HepG2 (cell line): ENCODE measurements around the gene AARS2. TPM values are rescaled to one million over a fixed set of nuclear protein-coding genes. Genes with fewer than 3 reads are reported as not detected.

ENCODE experiments used
- AHR ChIP-seq: IDR thresholded peaks from 2 replicates; pipeline ENCODE4 v1.6.1; 2018; ENCODE audit warnings: missing genetic modification reagents, missing compliant biosample characterization
- CEBPB ChIP-seq: IDR thresholded peaks from 2 replicates; pipeline ENCODE4 v1.6.1; 2011; ENCODE audit warnings: low read depth, low read length, improper control_type of control experiment, borderline replicate concordance
- CREB1 ChIP-seq, 2 experiments: fragments of 450-650 bp in 1 of 2; IDR thresholded peaks; 2 replicates each; pipeline ENCODE4 v1.6.1; 2016 to 2017; ENCODE audit warnings: control low read depth in 1 of 2, mild to moderate bottlenecking in 1 of 2, missing compliant biosample characterization in 1 of 2, missing genetic modification characterization in 1 of 2
- DNMT3B ChIP-seq: conservative IDR thresholded peaks from 2 replicates; pipeline ENCODE4 v1.6.1; 2016; ENCODE audit warnings: missing biosample characterization, control low read depth
- ETV6 ChIP-seq: sonication (generic); formaldehyde crosslinking; conservative IDR thresholded peaks from 2 replicates; pipeline ENCODE4 v1.4.0; 2020; ENCODE audit warnings: missing genetic modification reagents
- MEIS1 ChIP-seq: sonication (generic); formaldehyde crosslinking; IDR thresholded peaks from 2 replicates; pipeline ENCODE4 v1.9.0; 2021; ENCODE audit warnings: mild to moderate bottlenecking, missing genetic modification reagents, moderate library complexity, borderline replicate concordance
- PITX1 ChIP-seq: sonication (generic); formaldehyde crosslinking; IDR thresholded peaks from 2 replicates; pipeline ENCODE4 v1.5.1; 2020; ENCODE audit warnings: mild to moderate bottlenecking, missing genetic modification reagents
- RORA ChIP-seq: sonication (generic); formaldehyde crosslinking; IDR thresholded peaks from 2 replicates; pipeline ENCODE4 v1.5.0; 2020; ENCODE audit warnings: mild to moderate bottlenecking, missing genetic modification reagents, moderate library complexity
- SP140L ChIP-seq: sonication (generic); formaldehyde crosslinking; IDR thresholded peaks from 2 replicates; pipeline ENCODE4 v1.4.0; 2020; ENCODE audit warnings: missing genetic modification reagents, borderline replicate concordance
- TCF7 ChIP-seq: sonication (generic); IDR thresholded peaks from 2 replicates; pipeline ENCODE4 v1.6.1; 2016; ENCODE audit warnings: antibody characterized with exemption, low read depth
- TP53 ChIP-seq: sonication (generic); formaldehyde crosslinking; conservative IDR thresholded peaks from 2 replicates; pipeline ENCODE4 v1.4.0; 2020; ENCODE audit warnings: missing genetic modification reagents
- ZNF12 ChIP-seq: sonication (generic); formaldehyde crosslinking; IDR thresholded peaks from 2 replicates; pipeline ENCODE4 v1.5.0; 2020; ENCODE audit warnings: missing genetic modification reagents
- ZNF430 ChIP-seq: sonication (generic); formaldehyde crosslinking; IDR thresholded peaks from 2 replicates; pipeline ENCODE4 v1.9.0; 2021; ENCODE audit warnings: mild to moderate bottlenecking, missing genetic modification reagents
- polyA plus RNA-seq, 8 experiments: library from polyadenylated mRNA; depleted of rRNA in 3 of 8; stranded (reverse) in 7 of 8; unstranded in 1 of 8; fragments of >200 nt; fragmentation: Illumina TruSeq in 4 of 8; extraction: Trizol in 4 of 8; gene quantifications; 2 replicates each; pipeline versions ENCODE4 v1.2.1 to v1.2.3, GENCODE V29; 2011 to 2016; ENCODE audit warnings: low read depth in 4 of 8, missing spikeins in 1 of 8, mixed read lengths in 1 of 8; ENCODE audit not compliant: insufficient read depth in 1 of 8
- total RNA-seq, 5 experiments: library from RNA; depleted of rRNA; stranded (reverse); fragments of >200 nt; fragmentation: Illumina TruSeq; extraction: Trizol; gene quantifications; 2 replicates each; pipeline ENCODE4 v1.2.3, GENCODE V29; 2016; ENCODE audit warnings: low read depth in 1 of 5
- TF ChIP-seq, protein P1 (sequence below): sonication (generic); formaldehyde crosslinking; IDR thresholded peaks from 2 replicates; pipeline ENCODE4 v1.4.0; 2020; ENCODE audit warnings: missing genetic modification reagents
- TF ChIP-seq, protein P2 (sequence below): sonication (generic); formaldehyde crosslinking; IDR thresholded peaks from 2 replicates; pipeline ENCODE4 v1.4.0; 2020; ENCODE audit warnings: low read depth, mild to moderate bottlenecking, missing genetic modification reagents
- TF ChIP-seq, protein P3 (sequence below): sonication (generic); formaldehyde crosslinking; IDR thresholded peaks from 2 replicates; pipeline ENCODE4 v1.4.0; 2020; ENCODE audit warnings: missing genetic modification reagents, mild to moderate bottlenecking, borderline replicate concordance
- TF ChIP-seq, protein P4 (sequence below): sonication (generic); formaldehyde crosslinking; IDR thresholded peaks from 2 replicates; pipeline ENCODE4 v1.4.0; 2020; ENCODE audit warnings: missing genetic modification reagents, mild to moderate bottlenecking, borderline replicate concordance

Gene AARS2
- total and polyA plus RNA-seq, 2 of the 13 experiments (the other 11 are each of a cell fraction or from before 2014, with no cell fraction given) = 7.5 to 24.1 TPM

DNA sequence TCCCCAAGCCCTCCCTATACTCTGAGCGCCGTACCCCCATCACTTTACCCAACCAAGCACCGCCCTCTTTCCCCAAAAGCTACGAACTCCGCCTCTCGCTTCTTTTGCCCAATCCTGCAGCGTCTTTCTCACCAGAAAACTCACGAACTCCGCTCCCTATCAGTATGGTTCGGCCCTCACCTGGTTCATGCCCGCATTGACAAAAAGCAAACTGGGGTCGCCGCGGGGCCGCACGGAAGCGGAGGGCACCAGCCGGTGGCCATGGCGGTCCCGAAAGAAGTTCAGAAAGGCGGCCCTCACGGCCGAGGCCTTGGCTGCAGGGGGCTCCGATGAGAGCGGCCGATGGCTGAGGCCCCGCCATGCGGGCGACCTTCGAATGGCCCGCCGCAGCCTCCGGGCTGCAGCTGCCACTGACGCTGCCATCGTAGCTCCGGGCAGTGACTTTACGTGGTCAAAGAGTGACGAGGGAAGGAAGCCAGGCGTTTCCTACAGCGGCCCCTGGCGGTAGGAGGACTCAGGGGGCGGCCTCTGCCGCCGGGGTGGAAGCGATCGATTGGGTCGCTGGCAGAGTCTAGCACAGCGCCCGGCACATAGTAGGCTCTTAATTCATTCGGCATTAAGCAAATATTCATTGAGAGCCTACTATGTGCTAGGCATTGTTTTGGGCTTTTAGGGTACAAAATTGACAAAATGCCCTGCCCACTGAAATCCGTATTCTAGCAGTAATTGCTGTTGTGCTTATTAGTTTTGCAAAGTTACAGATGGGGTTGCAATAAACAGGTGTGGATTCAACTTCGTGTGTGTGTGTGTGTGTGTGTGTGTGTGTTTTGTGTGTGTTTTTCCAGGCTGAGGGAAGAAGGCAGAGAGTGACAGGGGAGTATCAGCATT lies at the start of gene AARS2 (continued):
- TF ChIP-seq TCF7 (peak; percentile 22; the same call in 1 of the 2 replicates), DNMT3B (CRISPR knock-in tag) (peak; percentile 27; the same call in 1 of the 2 replicates), ZNF12 (CRISPR knock-in tag) (peak; percentile 88), TP53 (CRISPR knock-in tag) (peak; percentile 81; the same call in 1 of the 2 replicates), AHR (peak; percentile 96), MEIS1 (CRISPR knock-in tag) (peak; percentile 93; the same call in 1 of the 2 replicates), SP140L (CRISPR knock-in tag) (peak; percentile 94; the same call in 1 of the 2 replicates), PITX1 (CRISPR knock-in tag) (peak; percentile 91), ETV6 (CRISPR knock-in tag) (peak; percentile 98), RORA (CRISPR knock-in tag) (no peak), CREB1 (IDR thresholded peaks at IDR 0.05) (peak; percentile 89), CREB1 (CRISPR knock-in tag; IDR thresholded peaks at IDR 0.05) (peak; percentile 96), ZNF430 (CRISPR knock-in tag) (peak; percentile 91), CEBPB (no peak)
- TF ChIP-seq, protein P1, sequence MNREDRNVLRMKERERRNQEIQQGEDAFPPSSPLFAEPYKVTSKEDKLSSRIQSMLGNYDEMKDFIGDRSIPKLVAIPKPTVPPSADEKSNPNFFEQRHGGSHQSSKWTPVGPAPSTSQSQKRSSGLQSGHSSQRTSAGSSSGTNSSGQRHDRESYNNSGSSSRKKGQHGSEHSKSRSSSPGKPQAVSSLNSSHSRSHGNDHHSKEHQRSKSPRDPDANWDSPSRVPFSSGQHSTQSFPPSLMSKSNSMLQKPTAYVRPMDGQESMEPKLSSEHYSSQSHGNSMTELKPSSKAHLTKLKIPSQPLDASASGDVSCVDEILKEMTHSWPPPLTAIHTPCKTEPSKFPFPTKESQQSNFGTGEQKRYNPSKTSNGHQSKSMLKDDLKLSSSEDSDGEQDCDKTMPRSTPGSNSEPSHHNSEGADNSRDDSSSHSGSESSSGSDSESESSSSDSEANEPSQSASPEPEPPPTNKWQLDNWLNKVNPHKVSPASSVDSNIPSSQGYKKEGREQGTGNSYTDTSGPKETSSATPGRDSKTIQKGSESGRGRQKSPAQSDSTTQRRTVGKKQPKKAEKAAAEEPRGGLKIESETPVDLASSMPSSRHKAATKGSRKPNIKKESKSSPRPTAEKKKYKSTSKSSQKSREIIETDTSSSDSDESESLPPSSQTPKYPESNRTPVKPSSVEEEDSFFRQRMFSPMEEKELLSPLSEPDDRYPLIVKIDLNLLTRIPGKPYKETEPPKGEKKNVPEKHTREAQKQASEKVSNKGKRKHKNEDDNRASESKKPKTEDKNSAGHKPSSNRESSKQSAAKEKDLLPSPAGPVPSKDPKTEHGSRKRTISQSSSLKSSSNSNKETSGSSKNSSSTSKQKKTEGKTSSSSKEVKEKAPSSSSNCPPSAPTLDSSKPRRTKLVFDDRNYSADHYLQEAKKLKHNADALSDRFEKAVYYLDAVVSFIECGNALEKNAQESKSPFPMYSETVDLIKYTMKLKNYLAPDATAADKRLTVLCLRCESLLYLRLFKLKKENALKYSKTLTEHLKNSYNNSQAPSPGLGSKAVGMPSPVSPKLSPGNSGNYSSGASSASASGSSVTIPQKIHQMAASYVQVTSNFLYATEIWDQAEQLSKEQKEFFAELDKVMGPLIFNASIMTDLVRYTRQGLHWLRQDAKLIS (CRISPR knock-in tag) = peak; percentile 79
- TF ChIP-seq, protein P2, sequence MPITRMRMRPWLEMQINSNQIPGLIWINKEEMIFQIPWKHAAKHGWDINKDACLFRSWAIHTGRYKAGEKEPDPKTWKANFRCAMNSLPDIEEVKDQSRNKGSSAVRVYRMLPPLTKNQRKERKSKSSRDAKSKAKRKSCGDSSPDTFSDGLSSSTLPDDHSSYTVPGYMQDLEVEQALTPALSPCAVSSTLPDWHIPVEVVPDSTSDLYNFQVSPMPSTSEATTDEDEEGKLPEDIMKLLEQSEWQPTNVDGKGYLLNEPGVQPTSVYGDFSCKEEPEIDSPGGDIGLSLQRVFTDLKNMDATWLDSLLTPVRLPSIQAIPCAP (CRISPR knock-in tag) = no peak; the same call in 1 of the 2 replicates
- TF ChIP-seq, protein P3, sequence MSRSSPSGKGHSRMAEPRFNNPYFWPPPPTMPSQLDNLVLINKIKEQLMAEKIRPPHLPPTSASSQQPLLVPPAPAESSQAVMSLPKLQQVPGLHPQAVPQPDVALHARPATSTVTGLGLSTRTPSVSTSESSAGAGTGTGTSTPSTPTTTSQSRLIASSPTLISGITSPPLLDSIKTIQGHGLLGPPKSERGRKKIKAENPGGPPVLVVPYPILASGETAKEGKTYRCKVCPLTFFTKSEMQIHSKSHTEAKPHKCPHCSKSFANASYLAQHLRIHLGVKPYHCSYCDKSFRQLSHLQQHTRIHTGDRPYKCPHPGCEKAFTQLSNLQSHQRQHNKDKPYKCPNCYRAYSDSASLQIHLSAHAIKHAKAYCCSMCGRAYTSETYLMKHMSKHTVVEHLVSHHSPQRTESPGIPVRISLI (CRISPR knock-in tag) = peak; percentile 50; the same call in 1 of the 2 replicates
- TF ChIP-seq, protein P4, sequence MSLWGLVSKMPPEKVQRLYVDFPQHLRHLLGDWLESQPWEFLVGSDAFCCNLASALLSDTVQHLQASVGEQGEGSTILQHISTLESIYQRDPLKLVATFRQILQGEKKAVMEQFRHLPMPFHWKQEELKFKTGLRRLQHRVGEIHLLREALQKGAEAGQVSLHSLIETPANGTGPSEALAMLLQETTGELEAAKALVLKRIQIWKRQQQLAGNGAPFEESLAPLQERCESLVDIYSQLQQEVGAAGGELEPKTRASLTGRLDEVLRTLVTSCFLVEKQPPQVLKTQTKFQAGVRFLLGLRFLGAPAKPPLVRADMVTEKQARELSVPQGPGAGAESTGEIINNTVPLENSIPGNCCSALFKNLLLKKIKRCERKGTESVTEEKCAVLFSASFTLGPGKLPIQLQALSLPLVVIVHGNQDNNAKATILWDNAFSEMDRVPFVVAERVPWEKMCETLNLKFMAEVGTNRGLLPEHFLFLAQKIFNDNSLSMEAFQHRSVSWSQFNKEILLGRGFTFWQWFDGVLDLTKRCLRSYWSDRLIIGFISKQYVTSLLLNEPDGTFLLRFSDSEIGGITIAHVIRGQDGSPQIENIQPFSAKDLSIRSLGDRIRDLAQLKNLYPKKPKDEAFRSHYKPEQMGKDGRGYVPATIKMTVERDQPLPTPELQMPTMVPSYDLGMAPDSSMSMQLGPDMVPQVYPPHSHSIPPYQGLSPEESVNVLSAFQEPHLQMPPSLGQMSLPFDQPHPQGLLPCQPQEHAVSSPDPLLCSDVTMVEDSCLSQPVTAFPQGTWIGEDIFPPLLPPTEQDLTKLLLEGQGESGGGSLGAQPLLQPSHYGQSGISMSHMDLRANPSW = peak; percentile 61; the same call in 1 of the 2 replicates
